Caco-2 (cell line): ENCODE results near the gene EIF1AX. TPM values are rescaled to one million over a fixed set of nuclear protein-coding genes. Genes with fewer than 3 reads are reported as not detected.

Experiments used
- BruUV-seq: library from RNA; stranded (reverse); fragments of 400-500 nt; replicated peaks from 2 replicates; lab custom pipeline; 2021; lab: Mats Ljungman, UMichigan
- CTCF ChIA-PET: fragments of 300-600 bp; sonication (Branson Sonifier 250); formaldehyde crosslinking; loops from one replicate; lab custom pipeline; 2022; ENCODE audit warnings: antibody characterized with exemption; lab: Charles Lee
- POLR2A ChIA-PET: fragments of 300-600 bp; sonication (Branson Sonifier 250); formaldehyde crosslinking; loops from one replicate; lab custom pipeline; 2022; ENCODE audit warnings: antibody characterized with exemption; lab: Charles Lee
- DNase-seq, 2 experiments: peaks; one replicate each; pipeline versions ENCODE4 v3.0.0 to v3.0.0-alpha.2; 2020 to 2022
- H3K27me3 ChIP-seq: replicated peaks from 2 replicates; pipeline ENCODE4 v1.6.0; 2011; ENCODE audit warnings: low read length; ENCODE audit not compliant: control insufficient read depth, insufficient read depth
- H3K36me3 ChIP-seq: 2 replicates; pipeline ENCODE4 v1.5.1; 2011; ENCODE audit warnings: low read length; ENCODE audit not compliant: control insufficient read depth, insufficient read depth
- H3K4me1 ChIP-seq: fragments of 250-450 bp; sonication (Bioruptor Pico); 2 replicates; pipeline ENCODE4 v1.5.1; 2020; ENCODE audit warnings: mild to moderate bottlenecking
- H3K4me3 ChIP-seq: 2 replicates; pipeline ENCODE4 v1.5.1; 2011; ENCODE audit warnings: low read depth, mild to moderate bottlenecking, control low read depth, low read length
- H3K9me3 ChIP-seq: fragments of 250-450 bp; sonication (Bioruptor Pico); 2 replicates; pipeline ENCODE4 v1.5.1; 2020; ENCODE audit warnings: mild to moderate bottlenecking, moderate library complexity
- H3K27ac Mint-ChIP-seq: one replicate; pipeline ENCODE4 v1.8.0; 2022; ENCODE audit warnings: mixed read lengths; ENCODE audit not compliant: unreplicated experiment
- H3K27me3 Mint-ChIP-seq: one replicate; pipeline ENCODE4 v1.8.0; 2022; ENCODE audit warnings: mixed read lengths; ENCODE audit not compliant: insufficient read depth, unreplicated experiment
- H3K36me3 Mint-ChIP-seq: one replicate; pipeline ENCODE4 v1.8.0; 2022; ENCODE audit warnings: mild to moderate bottlenecking, mixed read lengths; ENCODE audit not compliant: insufficient read depth, unreplicated experiment
- H3K4me1 Mint-ChIP-seq: one replicate; pipeline ENCODE4 v1.8.0; 2022; ENCODE audit warnings: low read depth, mixed read lengths; ENCODE audit not compliant: unreplicated experiment
- H3K4me3 Mint-ChIP-seq: one replicate; pipeline ENCODE4 v1.8.0; 2022; ENCODE audit warnings: mild to moderate bottlenecking, moderate library complexity, mixed read lengths; ENCODE audit not compliant: unreplicated experiment
- H3K9me3 Mint-ChIP-seq: one replicate; pipeline ENCODE4 v1.8.0; 2022; ENCODE audit warnings: mixed read lengths; ENCODE audit not compliant: unreplicated experiment
- intact Hi-C: fragments of 100-400 bp; cut with micrococcal nuclease; formaldehyde crosslinking; loops from one replicate; pipeline ENCODE4 v1.10.0; 2022; ENCODE audit not compliant: unreplicated experiment
- total RNA-seq: library from RNA; stranded (reverse); gene quantifications from 2 replicates; pipeline ENCODE4 v1.2.3, GENCODE V29; 2022
- TF ChIP-seq, protein P1 (sequence below), 2 experiments: fragments of 200-600 bp in 1 of 2; IDR thresholded peaks; 1 replicate in 1 of 2; 2 replicates in 1 of 2; pipeline versions ENCODE4 v1.5.1 to v1.8.0; 2011 to 2022; ENCODE audit warnings: antibody characterized with exemption in 1 of 2, control low read depth in 1 of 2, inconsistent platforms in 1 of 2, low read depth in 1 of 2, low read length in 1 of 2, mild to moderate bottlenecking in 1 of 2, moderate library complexity in 1 of 2; ENCODE audit not compliant: insufficient read depth in 1 of 2, severe bottlenecking in 1 of 2, unreplicated experiment in 1 of 2

The EIF1AX gene
- total RNA-seq, 1 experiment from 2014 or later, result 144 TPM

DNA sequence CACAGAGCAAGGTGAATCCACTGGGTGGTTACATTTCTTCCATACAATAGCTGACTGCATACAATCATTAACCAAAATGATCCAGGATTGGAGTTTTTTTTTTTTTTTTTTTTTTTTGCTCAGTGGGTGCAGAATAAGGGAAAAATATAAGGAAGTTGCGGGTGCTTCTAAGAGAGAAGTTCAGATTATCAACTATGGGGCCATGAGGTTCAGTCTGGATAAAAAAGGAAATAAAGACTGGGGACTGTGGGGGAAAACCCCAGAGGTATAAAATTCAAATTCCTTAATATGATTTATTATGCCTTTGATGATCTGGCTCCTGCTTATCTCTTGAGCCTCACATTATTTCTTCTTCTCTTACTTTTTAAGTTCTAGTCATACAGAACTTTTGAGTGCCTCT lies 5.9 kb upstream of the EIF1AX start:
- H3K4me1 ChIP-seq, result no peaks in the 10 kb centered on the region
- Mint-ChIP-seq H3K27me3 (no peaks in the 10 kb centered on the region), H3K4me3 (no peak overlapping the region), H3K4me1 (no peaks in the 10 kb centered on the region), H3K9me3 (no peaks in the 10 kb centered on the region), H3K27ac (no peak overlapping the region), H3K36me3 (peaks cover 21% of the 10 kb centered on the region)
- no peak for DNase-seq
- no peaks in the 10 kb centered on the region for H3K36me3 ChIP-seq
- BruUV-seq, result no TSS peak
- intact Hi-C loops, result no loop called here
- ChIA-PET POLR2A (no interaction called here), CTCF (no interaction called here)
- H3K4me3 ChIP-seq, result no peak overlapping the region
- H3K9me3 ChIP-seq, result no peaks in the 10 kb centered on the region
- H3K27me3 ChIP-seq, result no peaks in the 10 kb centered on the region
- TF ChIP-seq, protein P1, sequence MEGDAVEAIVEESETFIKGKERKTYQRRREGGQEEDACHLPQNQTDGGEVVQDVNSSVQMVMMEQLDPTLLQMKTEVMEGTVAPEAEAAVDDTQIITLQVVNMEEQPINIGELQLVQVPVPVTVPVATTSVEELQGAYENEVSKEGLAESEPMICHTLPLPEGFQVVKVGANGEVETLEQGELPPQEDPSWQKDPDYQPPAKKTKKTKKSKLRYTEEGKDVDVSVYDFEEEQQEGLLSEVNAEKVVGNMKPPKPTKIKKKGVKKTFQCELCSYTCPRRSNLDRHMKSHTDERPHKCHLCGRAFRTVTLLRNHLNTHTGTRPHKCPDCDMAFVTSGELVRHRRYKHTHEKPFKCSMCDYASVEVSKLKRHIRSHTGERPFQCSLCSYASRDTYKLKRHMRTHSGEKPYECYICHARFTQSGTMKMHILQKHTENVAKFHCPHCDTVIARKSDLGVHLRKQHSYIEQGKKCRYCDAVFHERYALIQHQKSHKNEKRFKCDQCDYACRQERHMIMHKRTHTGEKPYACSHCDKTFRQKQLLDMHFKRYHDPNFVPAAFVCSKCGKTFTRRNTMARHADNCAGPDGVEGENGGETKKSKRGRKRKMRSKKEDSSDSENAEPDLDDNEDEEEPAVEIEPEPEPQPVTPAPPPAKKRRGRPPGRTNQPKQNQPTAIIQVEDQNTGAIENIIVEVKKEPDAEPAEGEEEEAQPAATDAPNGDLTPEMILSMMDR (IDR thresholded peaks at IDR 0.05; ENCODE audit: insufficient read depth in 1 of 2, low read depth in 1 of 2, low read length in 1 of 2, severe bottlenecking in 1 of 2, unreplicated experiment in 1 of 2), result no peak

DNA sequence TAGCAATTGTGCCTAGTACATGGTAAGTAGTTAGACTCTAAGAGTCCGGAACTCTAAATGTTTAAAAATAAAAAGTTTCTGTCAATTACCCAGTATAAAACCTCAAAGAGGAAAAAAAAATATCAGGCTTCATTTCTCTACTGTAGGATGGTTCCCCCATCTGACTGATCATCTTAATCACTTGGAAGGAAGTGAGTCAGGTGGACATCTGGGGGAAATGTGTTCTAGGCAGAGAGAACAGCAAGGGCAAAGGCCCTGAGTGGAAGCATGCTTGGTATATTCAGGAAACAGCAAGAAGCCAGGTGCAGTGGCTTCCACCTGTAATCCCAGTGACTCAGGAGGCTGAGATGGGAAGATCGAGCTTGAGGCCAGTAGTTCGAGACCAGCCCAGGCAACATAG lies 2.9 kb upstream of the EIF1AX start:
- peaks cover 21% of the 10 kb centered on the region for H3K36me3 Mint-ChIP-seq

DNA sequence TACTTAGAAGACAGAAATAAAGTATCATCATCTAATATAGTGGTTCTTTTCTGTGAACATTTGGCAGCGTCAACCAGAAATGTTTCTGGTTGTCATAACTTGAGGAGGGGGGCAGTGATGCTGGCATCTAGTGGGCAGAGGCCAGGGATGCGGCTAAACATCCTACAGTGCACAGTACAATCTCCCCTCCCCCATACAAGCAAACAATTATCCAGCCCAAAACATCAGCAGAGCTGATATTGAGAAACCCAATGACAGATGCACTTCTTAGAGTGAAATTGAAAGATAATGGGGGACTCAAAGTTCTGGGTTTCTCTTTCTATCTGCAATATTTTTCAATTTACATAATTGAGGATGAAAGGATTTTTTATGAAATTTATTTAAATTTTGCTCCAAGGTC lies 1.9 kb upstream of the EIF1AX start:
- POLR2A ChIA-PET, result no interaction called here

More for the DNA sequence above, 2.9 kb upstream of the EIF1AX start:
- Histone ChIP-seq H3K4me3 (no peak overlapping the region), H3K36me3 (no peaks in the 10 kb centered on the region), H3K9me3 (no peaks in the 10 kb centered on the region), H3K4me1 (0 out of 2 replicates have a peak, but pooled peaks cover 3% of the 10 kb centered on the region), H3K27me3 (no peaks in the 10 kb centered on the region)
- no TSS peak for BruUV-seq
- ChIA-PET POLR2A (no interaction called here), CTCF (no interaction called here)
- H3K27me3 Mint-ChIP-seq, result no peaks in the 10 kb centered on the region
- no peak for DNase-seq
- no peaks in the 10 kb centered on the region for H3K4me1 Mint-ChIP-seq
- H3K27ac Mint-ChIP-seq, result no peak overlapping the region
- intact Hi-C loops, result no loop called here
- H3K4me3 Mint-ChIP-seq, result no peak overlapping the region
- H3K9me3 Mint-ChIP-seq, result no peaks in the 10 kb centered on the region
- TF ChIP-seq, protein P1 (IDR thresholded peaks at IDR 0.05; ENCODE audit: insufficient read depth in 1 of 2, low read depth in 1 of 2, low read length in 1 of 2, severe bottlenecking in 1 of 2, unreplicated experiment in 1 of 2), result no peak

More for the DNA sequence above, 1.9 kb upstream of the EIF1AX start:
- TF ChIP-seq, protein P1 (IDR thresholded peaks at IDR 0.05; ENCODE audit: insufficient read depth in 1 of 2, low read depth in 1 of 2, low read length in 1 of 2, severe bottlenecking in 1 of 2, unreplicated experiment in 1 of 2), result no peak
- CTCF ChIA-PET, result no interaction called here
- DNase-seq, result peak in 1 of 2 experiments; percentile 11
- no peaks in the 10 kb centered on the region for H3K27me3 ChIP-seq
- Mint-ChIP-seq H3K4me1 (no peaks in the 10 kb centered on the region), H3K9me3 (no peaks in the 10 kb centered on the region), H3K27me3 (no peaks in the 10 kb centered on the region), H3K36me3 (peaks cover 29% of the 10 kb centered on the region), H3K4me3 (no peak overlapping the region), H3K27ac (no peak overlapping the region)
- H3K9me3 ChIP-seq, result no peaks in the 10 kb centered on the region
- BruUV-seq, result no TSS peak
- no peaks in the 10 kb centered on the region for H3K36me3 ChIP-seq
- H3K4me1 ChIP-seq, result 0 out of 2 replicates have a peak, but pooled peaks cover 9% of the 10 kb centered on the region
- intact Hi-C loops, result no loop called here
- H3K4me3 ChIP-seq, result no peak overlapping the region
